RPMI7951 (cell line): ENCODE measurements around the gene ZNF570. TPM values are rescaled to one million over a fixed set of nuclear protein-coding genes. Genes with fewer than 3 reads are reported as not detected.

Experiments
- DNase-seq: peaks from one replicate; pipeline ENCODE4 v3.0.0-alpha.2; 2012; ENCODE audit warnings: low read depth
- total RNA-seq: library from RNA; depleted of rRNA; stranded (reverse); fragments of >200 nt; shearing (Covaris generic); gene quantifications from 2 replicates; pipeline ENCODE4 v1.2.3, GENCODE V29; 2014; rRNA removed

Gene ZNF570
- total RNA-seq: 5.7 and 8.1 TPM in 2 replicates

DNA sequence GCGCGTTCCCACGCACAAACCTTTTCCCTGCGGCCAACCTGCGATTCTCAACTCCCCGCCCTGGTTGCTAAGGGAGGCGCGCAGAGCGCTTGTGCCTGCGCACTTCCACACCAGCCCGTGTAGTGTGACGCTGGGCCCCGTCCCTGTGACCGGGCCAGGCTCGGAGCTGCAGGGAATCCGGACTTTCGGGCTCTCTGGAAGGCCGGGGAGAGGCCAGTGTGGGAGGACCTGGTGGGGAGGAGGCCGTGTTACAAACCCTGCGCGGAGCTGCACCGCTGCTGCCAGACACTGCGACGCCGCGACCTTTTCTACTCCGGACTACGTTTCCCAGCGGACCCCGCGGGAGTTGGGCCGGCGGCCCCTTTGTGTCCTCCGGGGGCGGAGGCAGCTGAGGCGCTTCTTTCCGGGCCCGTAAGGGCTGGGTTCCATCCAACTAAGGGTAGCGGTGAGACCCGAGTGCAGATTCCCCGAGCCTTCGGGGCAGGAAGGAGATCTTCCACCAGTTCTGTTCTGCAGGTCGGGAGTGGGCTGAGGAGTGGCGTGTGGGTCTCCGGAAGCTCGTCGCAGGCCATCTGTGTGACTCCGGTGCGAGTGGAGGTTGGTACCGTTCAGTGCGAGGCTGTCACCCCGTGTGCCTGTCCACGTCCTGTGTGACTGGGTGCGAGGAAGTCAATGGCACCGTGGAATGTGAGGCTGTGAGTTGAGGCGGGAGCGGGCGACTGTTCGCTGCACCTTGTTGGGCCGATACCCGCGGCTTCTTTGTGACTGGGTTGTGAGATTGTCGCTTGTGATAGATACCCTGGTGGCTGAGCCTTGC, at the start of gene ZNF570:
ZNF570 (plus strand) TSS at position 396 of the 817 bp plus-strand sequence. CDS start 999 bp downstream, outside the sequence.
- DNase-seq: peak; percentile 91

DNA sequence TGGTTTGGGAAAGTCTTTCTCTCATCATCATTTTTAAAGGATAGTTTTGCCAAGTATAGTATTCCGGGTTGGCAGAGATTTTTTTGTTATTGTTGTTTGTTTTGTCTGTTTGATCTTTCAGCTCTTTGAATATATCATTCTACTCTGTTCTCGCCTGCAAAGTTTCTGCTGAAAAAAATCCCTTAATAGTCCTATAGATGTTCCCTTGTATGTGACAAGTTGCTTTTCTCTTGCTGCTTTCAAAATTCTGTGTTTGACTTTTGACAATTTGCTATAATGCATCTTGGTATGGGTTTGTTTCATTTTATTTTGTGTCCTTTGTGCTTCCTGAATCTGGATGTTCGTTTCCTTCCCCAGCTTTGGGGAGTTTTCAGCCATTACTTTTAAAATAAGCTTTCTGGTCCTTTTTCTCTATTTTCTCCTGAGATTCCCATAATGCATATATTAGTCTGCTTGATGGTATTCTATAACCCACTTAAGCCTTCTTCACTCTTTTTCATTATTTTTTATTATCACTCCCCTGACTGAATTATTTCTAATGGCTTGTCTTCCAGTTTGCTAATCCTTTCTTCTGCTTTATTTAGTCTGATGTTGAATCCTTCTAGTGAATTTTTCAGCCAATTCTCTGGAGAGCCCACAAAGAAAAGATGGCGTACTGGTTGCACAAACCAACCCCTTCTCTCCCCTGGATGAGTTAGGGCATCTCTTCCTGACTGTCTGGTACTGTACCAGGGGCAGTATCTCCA, 16.5 kb upstream of the ZNF570 start:
- no peak for DNase-seq

DNA sequence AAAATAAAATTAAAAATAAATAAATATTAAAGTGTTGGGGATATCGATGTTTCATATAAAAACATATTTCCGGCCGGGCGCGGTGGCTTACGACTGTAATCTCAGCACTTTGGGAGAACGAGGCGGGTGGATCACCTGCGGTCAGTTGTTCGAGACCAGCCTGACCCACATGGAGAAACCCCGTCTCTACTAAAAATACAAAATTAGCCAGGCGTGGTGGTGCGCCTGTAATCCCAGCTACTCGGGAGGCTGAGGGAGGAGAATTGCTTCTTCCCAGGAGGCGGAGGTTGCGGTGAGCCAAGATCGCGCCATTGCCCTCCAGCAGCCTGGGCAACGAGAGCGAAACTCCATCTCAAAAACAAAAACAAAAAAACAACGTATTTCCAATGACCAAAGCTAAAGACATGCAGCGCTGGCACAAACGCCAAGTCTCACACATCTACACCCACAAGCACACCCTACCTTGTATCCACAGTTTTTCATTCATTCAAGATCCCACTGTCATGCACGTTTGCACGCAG, 2.8 kb upstream of the ZNF570 start:
- DNase-seq: no peak

DNA sequence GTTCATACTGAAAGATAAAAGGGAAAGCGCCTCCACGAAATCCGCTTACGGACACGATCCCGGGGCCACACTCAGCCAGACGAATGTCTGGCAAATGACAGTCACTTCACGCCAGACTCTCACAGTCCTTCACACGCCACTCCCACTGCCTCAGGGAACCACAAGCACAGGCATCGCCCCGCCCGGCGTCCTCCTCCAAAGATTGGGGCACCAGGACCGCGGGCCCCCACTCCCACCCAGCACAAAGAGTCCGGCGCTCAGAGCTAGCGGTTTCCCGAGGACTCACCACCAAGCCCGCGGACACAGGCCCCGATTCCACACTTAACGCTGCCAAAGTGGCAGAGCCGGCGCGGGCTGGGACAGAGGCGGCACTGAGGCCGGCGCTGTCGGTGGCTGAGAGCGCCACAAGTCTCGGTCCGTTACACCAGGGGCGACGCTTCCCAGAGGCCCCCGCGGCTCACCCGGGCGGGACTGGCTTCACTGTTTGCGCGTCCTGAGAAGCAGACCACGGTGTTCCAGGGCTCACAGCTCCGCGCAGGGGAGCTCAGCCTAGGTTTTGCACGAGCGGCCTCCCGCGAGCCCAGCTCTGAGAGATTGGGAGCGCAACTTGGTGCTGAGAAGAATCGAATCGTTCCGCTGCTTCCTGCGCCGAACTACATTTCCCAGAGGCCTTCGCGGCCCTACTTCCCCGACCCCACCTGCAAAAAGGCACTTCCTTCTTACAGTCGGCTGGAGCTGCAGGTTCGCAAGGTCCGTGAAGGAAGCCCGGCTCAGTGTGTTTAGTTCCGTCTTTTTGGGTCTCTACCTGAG, 2.2 kb upstream of the ZNF570 start, which contains the start of gene ZNF569:
ZNF569 (minus strand) TSS at position 647 of the 810 bp plus-strand sequence. CDS start 22,523 bp downstream, outside the sequence.
- peak; percentile 95 for DNase-seq

DNA sequence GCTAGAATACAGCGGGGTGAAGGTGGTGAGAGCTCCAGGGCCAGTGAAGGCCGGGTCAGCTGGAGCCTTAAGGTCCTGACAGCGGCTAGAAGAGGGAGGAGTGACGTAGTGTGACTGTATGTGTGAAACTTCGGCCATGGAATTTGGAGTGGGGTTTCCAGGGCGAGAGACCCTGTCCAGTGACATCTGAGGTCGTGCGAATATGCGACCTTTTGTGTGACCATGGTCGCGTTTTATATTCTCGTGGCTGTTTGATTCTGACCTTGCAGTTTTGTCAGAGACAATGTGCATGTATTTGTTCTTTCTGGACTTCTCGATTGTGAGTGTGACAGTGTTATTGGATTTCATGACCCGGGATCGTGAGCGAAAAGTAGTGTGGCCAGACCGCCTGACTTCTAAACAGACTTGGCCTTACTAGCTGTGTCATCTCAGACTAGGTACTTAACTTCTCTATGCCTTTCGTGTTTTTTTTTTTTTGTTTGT, 1.5 kb upstream of the ZNF570 start:
- DNase-seq: no peak

DNA sequence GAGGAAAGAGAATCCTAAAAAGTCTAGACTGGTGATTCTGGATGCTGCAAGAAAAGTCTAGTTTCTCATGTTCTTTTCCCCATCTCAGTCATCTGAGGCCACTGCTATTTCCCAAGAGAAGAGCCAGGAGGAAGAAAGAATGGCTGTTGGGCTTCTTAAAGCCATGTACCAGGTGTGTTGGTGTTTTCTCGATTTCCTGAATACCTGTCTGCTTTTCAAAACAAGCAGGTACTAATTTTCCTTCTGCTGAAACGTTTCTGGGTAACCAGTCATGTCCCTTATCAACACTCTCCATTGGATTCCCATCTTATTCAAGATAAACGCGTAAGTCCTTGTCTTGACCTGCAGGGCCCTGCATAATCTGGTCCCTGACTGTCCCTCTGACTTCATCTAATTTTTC, 1.1 kb downstream of the ZNF570 start:
- no peak for DNase-seq

DNA sequence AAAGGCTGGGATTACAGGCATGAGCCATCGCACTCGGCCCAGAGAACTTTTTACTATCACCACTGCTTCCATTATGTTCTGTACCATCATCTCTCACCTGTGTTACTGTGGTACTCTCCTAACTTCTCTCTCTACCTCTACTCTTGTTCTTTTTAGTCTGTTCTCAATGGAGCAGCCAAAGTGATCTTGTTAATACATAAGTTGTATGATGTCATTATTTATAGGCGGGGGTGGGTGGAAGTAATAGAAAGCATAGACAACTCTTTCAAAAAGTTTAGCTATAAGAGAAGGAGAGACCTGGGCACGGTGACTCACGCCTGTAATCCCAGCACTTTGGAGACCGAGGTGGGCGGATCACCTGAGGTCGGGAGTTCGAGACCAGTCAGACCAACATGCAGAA, 3.0 kb downstream of the ZNF570 start:
- DNase-seq: no peak

DNA sequence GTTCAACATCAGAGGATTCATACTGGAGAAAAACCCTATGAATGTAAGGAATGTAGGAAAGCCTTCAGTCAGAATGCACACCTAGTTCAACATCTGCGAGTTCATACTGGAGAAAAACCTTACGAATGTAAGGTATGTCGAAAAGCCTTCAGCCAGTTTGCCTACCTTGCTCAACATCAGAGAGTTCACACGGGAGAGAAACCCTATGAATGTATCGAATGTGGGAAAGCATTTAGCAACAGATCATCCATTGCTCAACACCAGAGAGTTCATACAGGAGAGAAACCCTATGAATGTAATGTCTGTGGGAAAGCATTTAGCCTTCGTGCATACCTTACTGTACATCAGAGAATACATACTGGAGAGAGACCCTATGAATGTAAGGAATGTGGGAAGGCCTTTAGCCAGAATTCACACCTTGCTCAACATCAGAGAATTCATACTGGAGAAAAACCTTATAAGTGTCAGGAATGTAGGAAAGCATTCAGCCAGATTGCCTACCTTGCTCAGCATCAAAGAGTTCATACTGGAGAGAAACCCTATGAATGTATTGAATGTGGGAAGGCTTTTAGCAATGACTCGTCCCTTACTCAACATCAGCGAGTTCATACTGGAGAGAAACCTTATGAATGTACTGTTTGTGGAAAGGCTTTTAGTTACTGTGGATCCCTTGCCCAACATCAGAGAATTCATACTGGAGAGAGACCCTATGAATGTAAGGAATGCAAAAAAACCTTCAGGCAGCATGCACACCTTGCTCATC, 15.4 kb downstream of the ZNF570 start:
- peak; percentile 15 for DNase-seq

DNA sequence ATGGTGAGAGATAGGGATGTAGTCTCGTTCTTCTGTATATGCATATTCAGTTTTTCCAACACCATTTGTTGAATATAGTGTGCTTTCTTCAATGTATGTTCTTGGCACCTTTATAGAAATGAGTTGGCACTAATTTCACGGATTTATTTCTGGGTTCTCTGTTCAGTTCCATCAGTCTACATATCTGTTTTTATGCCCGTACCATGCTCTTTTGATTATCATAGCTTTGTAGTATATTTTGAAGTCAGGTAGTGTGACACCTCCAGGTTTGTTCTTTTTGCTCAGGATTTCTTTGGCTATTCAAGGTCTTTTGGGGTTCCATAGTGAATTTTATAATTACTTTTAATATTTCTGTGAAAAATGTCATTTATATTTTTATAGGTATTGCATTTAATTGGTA, 23.1 kb downstream of the ZNF570 start:
- no peak for DNase-seq

DNA sequence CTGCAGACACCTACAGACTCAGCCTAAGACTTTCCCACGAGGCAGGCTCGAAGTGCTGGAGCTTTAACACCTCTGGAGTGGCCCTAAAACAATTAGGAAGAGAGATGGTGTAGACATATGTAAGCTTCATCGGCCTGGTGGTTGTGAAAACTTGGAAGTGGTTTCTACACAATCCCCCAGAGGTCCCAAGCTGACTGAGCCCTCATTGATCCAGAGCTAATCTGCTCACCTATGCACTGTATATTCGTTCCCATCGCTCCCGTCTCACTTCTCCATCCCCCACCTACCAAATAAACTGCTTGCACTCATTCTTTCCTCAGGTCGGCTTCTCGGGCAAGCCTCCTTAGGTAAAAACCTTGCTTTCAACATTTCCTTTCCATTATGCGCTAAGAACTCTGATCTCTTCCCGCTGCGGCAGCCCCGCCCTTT, 36.8 kb downstream of the ZNF570 start:
- DNase-seq: no peak

DNA sequence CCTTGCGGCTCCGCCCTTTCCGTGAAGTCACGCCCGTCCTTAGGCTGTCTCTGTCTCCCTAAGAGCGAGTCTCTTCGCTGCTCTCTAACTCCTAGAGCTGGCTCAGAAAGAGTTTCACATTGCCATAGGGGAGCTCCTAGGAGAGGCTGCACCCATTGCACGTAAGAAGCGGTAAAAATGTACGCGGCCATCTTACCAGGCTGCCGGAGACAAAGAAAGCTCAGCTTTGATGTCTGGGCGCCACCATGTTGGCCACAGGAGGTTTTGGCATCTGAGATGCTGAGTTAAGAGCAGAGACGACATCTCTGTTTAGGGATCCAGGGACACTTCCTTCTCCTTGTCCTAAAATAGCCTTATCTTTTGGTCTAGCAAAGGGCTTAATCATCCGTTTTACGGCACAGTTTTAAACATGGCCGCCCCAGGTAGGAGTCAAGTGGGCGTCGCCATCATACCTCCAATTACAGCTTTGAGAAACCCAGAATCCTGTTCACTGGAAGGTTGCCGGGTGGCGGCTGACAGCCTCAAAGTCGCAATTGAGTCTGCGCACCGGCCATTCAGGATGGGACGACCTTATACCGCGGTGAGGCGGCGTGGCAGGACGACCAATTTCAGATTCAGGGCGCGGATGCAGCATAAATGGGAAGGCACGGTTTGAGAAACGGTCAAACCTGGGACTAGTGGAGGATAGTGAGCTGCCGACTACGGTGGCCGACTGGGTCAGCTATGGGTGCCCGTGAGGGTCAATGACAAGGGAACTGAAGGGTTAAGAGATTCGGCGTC, 37.4 kb downstream of the ZNF570 start, which contains the start of gene ZNF793:
ZNF793 (plus strand) TSS at position 553 of the 780 bp plus-strand sequence. CDS start 16,501 bp downstream, outside the sequence.
- DNase-seq: peak; percentile 56

DNA sequence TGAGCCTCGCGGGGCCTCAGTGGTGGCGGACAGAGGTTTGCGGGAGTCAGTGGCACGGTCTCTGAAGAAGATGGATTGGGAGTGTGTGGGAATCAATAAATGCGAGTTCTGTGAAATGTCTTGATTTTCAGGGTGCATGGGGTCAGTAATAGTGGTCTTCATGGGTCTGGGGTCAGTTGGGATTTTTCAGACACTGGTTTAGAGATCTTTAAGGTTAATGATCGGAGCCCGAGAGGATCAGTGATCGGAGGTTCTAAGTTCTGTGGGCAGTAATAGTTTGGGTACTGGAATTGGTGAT, 38.0 kb downstream of the ZNF570 start:
- no peak for DNase-seq

DNA sequence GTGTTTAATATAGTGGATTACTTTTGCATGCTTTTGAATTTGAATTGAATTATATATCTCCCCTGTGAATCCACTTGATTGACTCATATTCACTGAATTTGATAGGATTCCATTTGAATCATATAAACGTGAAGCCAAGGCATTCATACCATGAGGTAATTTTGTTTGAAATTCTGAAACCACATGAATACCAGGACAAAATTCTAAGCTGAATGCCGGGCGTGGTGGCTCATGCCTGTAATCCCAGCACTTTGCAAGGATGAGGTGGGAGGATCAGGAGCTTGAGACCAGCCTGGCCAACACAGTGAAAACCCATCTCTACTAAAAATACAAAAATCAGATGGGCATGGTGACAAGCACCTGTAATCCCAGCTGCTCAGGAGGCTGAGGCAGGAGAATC, 42.0 kb downstream of the ZNF570 start:
- no peak for DNase-seq

DNA sequence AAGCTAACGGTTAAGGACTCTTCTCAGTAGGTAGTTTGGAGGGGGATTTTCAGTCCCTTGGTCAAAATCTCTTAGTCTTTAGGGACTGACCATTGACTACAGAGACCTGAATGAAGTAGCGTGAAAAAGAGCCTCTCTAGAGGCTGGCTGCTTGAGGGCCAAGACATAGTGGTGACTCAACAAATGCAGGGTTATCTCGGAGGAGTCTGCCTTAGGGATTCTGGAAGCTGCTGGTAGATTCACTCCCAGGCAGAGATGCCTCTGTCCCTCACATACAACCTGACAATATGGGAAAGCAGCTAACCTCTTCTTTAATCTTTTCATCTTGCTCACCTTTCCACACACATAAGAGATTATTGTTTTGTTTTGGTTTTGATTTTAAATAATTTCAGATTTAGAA, 42.7 kb downstream of the ZNF570 start:
- no peak for DNase-seq

DNA sequence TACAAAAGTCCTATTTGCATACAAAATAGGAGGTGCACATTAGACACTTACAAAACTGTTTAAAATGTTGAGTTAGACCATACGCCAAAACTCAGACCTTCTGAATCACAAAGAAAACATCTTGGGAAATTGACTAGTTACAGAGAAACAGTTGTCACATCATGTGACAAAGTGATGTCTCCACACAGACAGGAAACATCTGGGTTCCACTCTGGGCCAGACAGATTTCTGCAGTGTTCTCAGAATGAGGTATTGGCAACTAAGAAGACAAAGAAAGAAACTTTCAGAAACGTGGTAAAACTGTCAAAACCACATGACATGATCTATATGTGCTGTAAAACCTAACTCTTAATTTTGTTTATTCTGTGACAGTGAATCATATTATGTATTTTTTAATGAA, 44.2 kb downstream of the ZNF570 start:
- no peak for DNase-seq

DNA sequence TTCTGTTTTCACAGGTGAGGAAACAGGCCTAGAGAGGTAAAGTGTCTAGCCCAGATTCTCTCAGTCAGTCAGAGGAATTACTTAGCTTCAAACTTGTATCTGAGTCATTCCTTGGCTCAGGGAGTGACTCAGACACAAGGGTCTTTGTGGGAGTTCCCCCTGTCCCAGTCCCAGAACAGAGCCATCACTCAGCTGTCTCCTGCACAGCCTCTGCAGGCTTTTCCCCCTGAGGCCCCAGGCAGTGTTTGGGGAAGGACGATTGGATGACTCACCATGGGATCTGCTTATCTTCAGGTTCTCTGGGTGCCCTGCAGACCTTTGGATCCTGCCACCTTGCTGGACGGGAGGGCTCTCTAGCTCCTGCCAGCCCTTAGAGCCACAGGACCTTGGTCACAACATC, 50.7 kb downstream of the ZNF570 start:
- DNase-seq: peak; percentile 78

DNA sequence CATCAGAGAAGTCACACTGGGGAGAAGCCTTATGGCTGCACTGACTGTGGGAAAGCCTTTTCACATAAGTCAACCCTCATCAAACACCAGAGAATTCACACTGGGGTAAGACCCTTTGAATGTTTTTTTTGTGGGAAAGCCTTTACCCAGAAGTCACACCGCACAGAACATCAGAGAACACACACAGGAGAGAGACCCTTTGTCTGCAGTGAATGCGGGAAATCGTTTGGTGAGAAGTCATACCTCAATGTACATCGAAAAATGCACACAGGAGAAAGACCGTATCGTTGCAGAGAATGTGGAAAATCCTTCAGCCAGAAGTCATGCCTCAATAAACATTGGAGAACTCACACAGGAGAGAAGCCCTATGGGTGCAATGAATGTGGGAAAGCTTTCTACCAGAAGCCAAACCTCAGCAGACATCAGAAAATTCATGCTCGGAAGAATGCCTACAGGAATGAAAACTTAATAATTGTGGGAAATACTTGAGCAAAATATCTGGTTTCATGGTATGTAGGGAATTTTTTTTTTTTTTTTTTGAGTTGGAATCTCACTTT, 68.3 kb downstream of the ZNF570 start:
- no peak for DNase-seq
